Smooth muscle cell (in vitro differentiated cells): Measurements from ENCODE around the gene WDR74. TPM values are rescaled to one million over a fixed set of nuclear protein-coding genes. Genes with fewer than 3 reads are reported as not detected.

ENCODE experiments used
- DNase-seq: peaks from one replicate; lab custom pipeline; 2025; ENCODE audit not compliant: unreplicated experiment; lab: John Stamatoyannopoulos, UW
- H2AFZ ChIP-seq: fragments of 200-600 bp; sonication (generic); 2 replicates; pipeline ENCODE4 v1.6.0; 2016; ENCODE audit warnings: antibody characterized with exemption, low read depth, mild to moderate bottlenecking
- H3F3A ChIP-seq: fragments of 200-600 bp; sonication (generic); 2 replicates; pipeline ENCODE4 v1.6.0; 2017; ENCODE audit warnings: antibody characterized with exemption, low read depth
- H3K27ac ChIP-seq: fragments of 200-600 bp; sonication (generic); 2 replicates; pipeline ENCODE4 v1.5.1; 2016; ENCODE audit warnings: low read depth, mild to moderate bottlenecking
- H3K27me3 ChIP-seq: fragments of 200-600 bp; sonication (generic); 2 replicates; pipeline ENCODE4 v1.6.1; 2016; ENCODE audit warnings: low read depth, mild to moderate bottlenecking
- H3K36me3 ChIP-seq: fragments of 200-600 bp; sonication (generic); 2 replicates; pipeline ENCODE4 v1.5.1; 2016; ENCODE audit warnings: low read depth
- H3K4me1 ChIP-seq: fragments of 200-600 bp; sonication (generic); 2 replicates; pipeline ENCODE4 v1.5.1; 2016; ENCODE audit warnings: low read depth
- H3K4me2 ChIP-seq: fragments of 200-600 bp; sonication (generic); 2 replicates; pipeline ENCODE4 v1.6.0; 2016; ENCODE audit warnings: mild to moderate bottlenecking
- H3K4me3 ChIP-seq: fragments of 200-600 bp; sonication (generic); 2 replicates; pipeline ENCODE4 v1.5.1; 2016; ENCODE audit warnings: mild to moderate bottlenecking
- H3K79me2 ChIP-seq: fragments of 200-600 bp; sonication (generic); 2 replicates; pipeline ENCODE4 v1.6.0; 2016; ENCODE audit warnings: low read depth, mild to moderate bottlenecking
- H3K9ac ChIP-seq: fragments of 200-600 bp; sonication (generic); 2 replicates; pipeline ENCODE4 v1.6.0; 2016; ENCODE audit warnings: low read depth
- H3K9me3 ChIP-seq: fragments of 200-600 bp; sonication (generic); replicated peaks from 2 replicates; pipeline ENCODE4 v1.5.1; 2016; ENCODE audit warnings: low read depth
- H4K20me1 ChIP-seq: fragments of 200-600 bp; sonication (generic); 2 replicates; pipeline ENCODE4 v1.6.0; 2016; ENCODE audit warnings: low read depth
- CTCF ChIP-seq: fragments of 200-600 bp; sonication (generic); IDR thresholded peaks from 2 replicates; pipeline ENCODE4 v1.5.1; 2017; ENCODE audit warnings: borderline replicate concordance, mild to moderate bottlenecking, antibody characterized with exemption; ENCODE audit not compliant: insufficient read depth, poor library complexity, severe bottlenecking
- WGBS: methylation state at CpG from one replicate; pipeline ENCODE4 v1.1.7; 2016; ENCODE audit warnings: low lambda C conversion rate; 5-methylcytosine and 5-hydroxymethylcytosine counted together
- polyA plus RNA-seq: library from polyadenylated mRNA; unstranded; fragments of >200 nt; fragmentation: Nextera tagmentation; extraction: Ambion mirVana; gene quantifications from 2 replicates; pipeline ENCODE4 v1.2.1, GENCODE V29; 2016
- total RNA-seq: library from RNA; depleted of rRNA; stranded (reverse); fragments of >200 nt; gene quantifications from 2 replicates; pipeline ENCODE4 v1.2.3, GENCODE V29; 2014

Gene WDR74
- total and polyA plus RNA-seq, 2 experiments from 2014 or later: 36.6 to 46.1 TPM

GRCh38 chr11:62885137-62885750, 45.9 kb upstream of the WDR74 start:
- H3K4me1 ChIP-seq: peaks cover 21% of the 10 kb centered on the region
- no peak for DNase-seq
- WGBS: 93% methylated on average over 11 of the region's 11 CpGs
- H3K9ac ChIP-seq: no peak overlapping the region
- no peaks in the 10 kb centered on the region for H3K27me3 ChIP-seq
- peaks cover 9% of the 10 kb centered on the region for H3K36me3 ChIP-seq
- no peaks in the 10 kb centered on the region for H3K9me3 ChIP-seq
- H4K20me1 ChIP-seq: peaks cover 77% of the 10 kb centered on the region
- H2AFZ ChIP-seq: no peak overlapping the region
- peak overlapping the region; percentile 18 for H3K27ac ChIP-seq
- peaks cover 55% of the 10 kb centered on the region for H3K79me2 ChIP-seq
- H3K4me3 ChIP-seq: no peak overlapping the region
- no peak for TF ChIP-seq CTCF
- peak overlapping the region; percentile 2 for H3K4me2 ChIP-seq
- peaks cover 70% of the 10 kb centered on the region for H3F3A ChIP-seq

- 46% methylated on average over 3 of the region's 3 CpGs for WGBS
- Histone ChIP-seq H3F3A (peaks cover 64% of the 10 kb centered on the region), H3K9me3 (no peaks in the 10 kb centered on the region), H3K79me2 (peaks cover 60% of the 10 kb centered on the region), H3K4me1 (peaks cover 28% of the 10 kb centered on the region), H3K27me3 (no peaks in the 10 kb centered on the region), H3K27ac (peak overlapping the region; percentile 100), H3K36me3 (peaks cover 9% of the 10 kb centered on the region), H2AFZ (no peak overlapping the region), H3K4me3 (peak overlapping the region; percentile 81), H3K9ac (peak overlapping the region; percentile 99), H3K4me2 (peak overlapping the region; percentile 86), H4K20me1 (peaks cover 63% of the 10 kb centered on the region)
- no peak for DNase-seq
- no peak for TF ChIP-seq CTCF
Observed at GRCh38 chr11:62883673-62884072, 44.3 kb upstream of the WDR74 start.

DNA sequence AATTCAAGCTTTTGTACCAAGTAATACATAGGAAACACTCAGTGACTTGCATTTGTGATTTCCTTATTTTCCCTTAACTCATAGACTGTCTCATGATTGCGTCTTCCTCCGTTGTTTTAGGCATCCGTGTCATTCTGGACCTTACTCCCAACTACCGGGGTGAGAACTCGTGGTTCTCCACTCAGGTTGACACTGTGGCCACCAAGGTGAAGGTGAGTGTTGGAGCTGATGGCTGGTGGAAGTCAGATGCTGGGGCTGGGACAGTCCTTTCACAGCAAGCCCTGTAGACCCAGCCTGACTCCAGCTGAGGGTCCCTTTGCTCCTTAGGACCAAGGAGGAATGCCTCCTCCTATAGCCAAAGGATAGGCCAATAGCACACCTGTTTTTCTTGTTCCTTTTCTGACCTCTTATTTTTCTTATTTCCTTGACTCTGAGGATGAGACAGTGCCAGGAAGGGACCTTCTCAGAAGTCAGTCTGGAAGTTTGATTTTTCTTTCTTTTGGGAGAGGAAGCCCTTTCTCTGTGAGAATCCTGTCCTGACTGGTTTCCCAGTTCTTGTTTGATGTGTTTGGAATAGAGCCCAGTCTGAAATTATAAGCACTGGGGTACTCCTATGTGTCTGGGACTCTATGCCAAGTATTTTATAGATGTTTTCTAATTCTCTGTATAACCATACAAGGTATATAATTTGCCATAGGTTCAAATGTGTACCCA, 43.6 kb upstream of the WDR74 start:
- WGBS: 73% methylated on average over 5 of the region's 5 CpGs
- Histone ChIP-seq H3K79me2 (peaks cover 65% of the 10 kb centered on the region), H3F3A (peaks cover 57% of the 10 kb centered on the region), H3K4me3 (peak overlapping the region; percentile 81), H3K4me1 (peaks cover 28% of the 10 kb centered on the region), H4K20me1 (peaks cover 56% of the 10 kb centered on the region), H3K9ac (peak overlapping the region; percentile 99), H3K27me3 (no peaks in the 10 kb centered on the region), H3K9me3 (no peaks in the 10 kb centered on the region), H3K4me2 (peak overlapping the region; percentile 86), H2AFZ (no peak overlapping the region), H3K27ac (peak overlapping the region; percentile 100), H3K36me3 (peaks cover 9% of the 10 kb centered on the region)
- DNase-seq: no peak
- TF ChIP-seq CTCF: no peak
